A673 (cell line): ENCODE results near the gene FAM180B. TPM values are rescaled to one million over a fixed set of nuclear protein-coding genes. Genes with fewer than 3 reads are reported as not detected.

Experiments used
- BruUV-seq: library from RNA; stranded (reverse); fragments of 400-500 nt; replicated peaks from 2 replicates; lab custom pipeline; 2021; lab: Mats Ljungman, UMichigan
- CTCF ChIA-PET: fragments of 300-600 bp; sonication (Branson Sonifier 250); formaldehyde crosslinking; loops from one replicate; lab custom pipeline; 2022; ENCODE audit warnings: antibody characterized with exemption; lab: Charles Lee
- POLR2A ChIA-PET: fragments of 300-600 bp; sonication (Branson Sonifier 250); formaldehyde crosslinking; loops from one replicate; lab custom pipeline; 2022; ENCODE audit warnings: antibody characterized with exemption; ENCODE audit not compliant: low non-redundant PET; lab: Charles Lee
- DNase-seq: peaks from one replicate; pipeline ENCODE4 v3.0.0-alpha.2; 2015; ENCODE audit warnings: low spot score
- H3K27ac ChIP-seq: fragments of 200-600 bp; sonication (generic); 2 replicates; pipeline ENCODE4 v1.5.1; 2016; ENCODE audit warnings: mixed run types, low read depth, mild to moderate bottlenecking, mixed read lengths, antibody characterized with exemption, low read length; ENCODE audit not compliant: poor library complexity, severe bottlenecking
- H3K27me3 ChIP-seq: fragments of 200-600 bp; sonication (generic); replicated peaks from 2 replicates; pipeline ENCODE4 v1.6.1; 2017; ENCODE audit warnings: mixed run types, low read depth, mild to moderate bottlenecking, mixed read lengths, antibody characterized with exemption, low read length; ENCODE audit not compliant: insufficient read depth, poor library complexity
- H3K36me3 ChIP-seq: fragments of 200-600 bp; sonication (generic); 2 replicates; pipeline ENCODE4 v1.6.1; 2016; ENCODE audit warnings: mixed run types, mild to moderate bottlenecking, mixed read lengths, antibody characterized with exemption, low read length; ENCODE audit not compliant: insufficient read depth, poor library complexity, severe bottlenecking
- H3K4me1 ChIP-seq: fragments of 200-600 bp; sonication (generic); 2 replicates; pipeline ENCODE4 v1.6.1; 2017; ENCODE audit warnings: mixed run types, mild to moderate bottlenecking, mixed read lengths, antibody characterized with exemption, low read length; ENCODE audit not compliant: insufficient read depth, poor library complexity, severe bottlenecking
- H3K4me3 ChIP-seq: fragments of 200-600 bp; sonication (generic); 2 replicates; pipeline ENCODE4 v1.5.1; 2016; ENCODE audit warnings: low read depth, mixed run types, mild to moderate bottlenecking, mixed read lengths, low read length; ENCODE audit not compliant: poor library complexity, severe bottlenecking
- H3K9me3 ChIP-seq: fragments of 200-600 bp; sonication (generic); 2 replicates; pipeline ENCODE4 v1.6.1; 2016; ENCODE audit warnings: mixed run types, low read depth, mild to moderate bottlenecking, mixed read lengths, antibody characterized with exemption, low read length; ENCODE audit not compliant: poor library complexity, severe bottlenecking
- CTCF ChIP-seq: fragments of 300-800, 200-600 bp; sonication (generic); conservative IDR thresholded peaks from 2 replicates; pipeline ENCODE4 v1.5.1; 2017; ENCODE audit warnings: low read depth, mild to moderate bottlenecking, antibody characterized with exemption, low read length, moderate library complexity, mixed read lengths
- EZH2 ChIP-seq: fragments of 200-600 bp; sonication (generic); IDR thresholded peaks from 2 replicates; pipeline ENCODE4 v1.6.1; 2017; ENCODE audit warnings: borderline replicate concordance, low read depth, mild to moderate bottlenecking, mixed read lengths, antibody characterized with exemption, low read length; ENCODE audit not compliant: poor library complexity, severe bottlenecking
- intact Hi-C: fragments of 100-400 bp; cut with micrococcal nuclease; formaldehyde crosslinking; loops from one replicate; pipeline ENCODE4 v1.10.0; 2022; ENCODE audit not compliant: unreplicated experiment
- total RNA-seq: library from RNA; stranded (reverse); gene quantifications from 2 replicates; pipeline ENCODE4 v1.2.3, GENCODE V29; 2021

FAM180B gene
- total RNA-seq, 1 experiment from 2014 or later, result 0.62 TPM

- no TSS peak for BruUV-seq
- POLR2A ChIA-PET, result no interaction called here
- TF ChIP-seq EZH2 (no peak), CTCF (no peak)
- intact Hi-C loops, result loop anchor here (10.0 kb wide), 1 partner anchor 61 kb away; the partner anchor contains the start of gene MTCH2
- Histone ChIP-seq H3K27ac (no peak overlapping the region), H3K9me3 (no peaks in the 10 kb centered on the region), H3K36me3 (peaks cover 49% of the 10 kb centered on the region), H3K4me3 (no peak overlapping the region), H3K27me3 (no peaks in the 10 kb centered on the region), H3K4me1 (peaks cover 12% of the 10 kb centered on the region)
- DNase-seq, result no peak
- CTCF ChIA-PET, result no interaction called here
Measured at GRCh38 chr11:47583844-47584243, 2.6 kb upstream of the FAM180B start.

- no peak for DNase-seq
- Histone ChIP-seq H3K27ac (no peak overlapping the region), H3K4me3 (no peak overlapping the region), H3K9me3 (no peaks in the 10 kb centered on the region), H3K36me3 (peaks cover 28% of the 10 kb centered on the region), H3K4me1 (no peaks in the 10 kb centered on the region), H3K27me3 (no peaks in the 10 kb centered on the region)
- POLR2A ChIA-PET, result no interaction called here
- TF ChIP-seq CTCF (no peak), EZH2 (no peak)
- BruUV-seq, result no TSS peak
- intact Hi-C loops, result loop anchor here (10.0 kb wide), 1 partner anchor 58 kb away; the partner anchor contains the start of gene MTCH2
- CTCF ChIA-PET, result no interaction called here
Measured at GRCh38 chr11:47587039-47587716, 700 bp downstream of the FAM180B start.

GRCh38 chr11:47587723-47588326 is 1.3 kb downstream of the FAM180B start:
- peaks cover 22% of the 10 kb centered on the region for H3K36me3 ChIP-seq
- DNase-seq, result no peak
- no peak overlapping the region for H3K4me3 ChIP-seq
- intact Hi-C loops, result loop anchor here (10.0 kb wide), 1 partner anchor 57 kb away; the partner anchor contains the start of gene MTCH2
- CTCF ChIA-PET, result no interaction called here
- POLR2A ChIA-PET, result no interaction called here
- peaks cover 4% of the 10 kb centered on the region for H3K27me3 ChIP-seq
- TF ChIP-seq EZH2, result no peak
- no peak for TF ChIP-seq CTCF
- no peaks in the 10 kb centered on the region for H3K4me1 ChIP-seq
- BruUV-seq, result no TSS peak
- no peak overlapping the region for H3K27ac ChIP-seq
- no peaks in the 10 kb centered on the region for H3K9me3 ChIP-seq
